Measurements from ENCODE around the gene SNAP47.

GRCh38 chr1:227774051-227774731 lies 39.0 kb downstream of the SNAP47 start:
- TF ChIP-seq CTCF (IDR thresholded peaks at IDR 0.05; ENCODE audit: insufficient read depth, low read length, poor library complexity, severe bottlenecking) (no peak), EZH2phosphoT487 (conservative IDR thresholded peaks at IDR 0.05; ENCODE audit: low read length) (no peak)
